IPS DF 6.9 (cell line): Measurements from ENCODE around the gene DCTN2.
"Not testable (repeated sequence)": the region's sequence is repeated elsewhere in the genome, so short reads cannot be mapped to it uniquely, and the experiment has no call there.

Experiments
- DNase-seq: peaks from one replicate; pipeline ENCODE4 v3.0.0-alpha.2; 2013; ENCODE audit warnings: low read depth, low spot score
- H3K27ac ChIP-seq: one replicate; pipeline ENCODE4 v1.5.1; 2013; ENCODE audit warnings: low read length, control low read depth
- H3K27me3 ChIP-seq: 2 replicates; pipeline ENCODE4 v1.6.1; 2013; ENCODE audit warnings: mild to moderate bottlenecking, low read length; ENCODE audit not compliant: control insufficient read depth, insufficient read depth
- H3K36me3 ChIP-seq: 2 replicates; pipeline ENCODE4 v1.6.1; 2013; ENCODE audit warnings: low read length; ENCODE audit not compliant: control insufficient read depth, insufficient read depth
- H3K4me1 ChIP-seq: 2 replicates; pipeline ENCODE4 v1.6.1; 2013; ENCODE audit warnings: low read length; ENCODE audit not compliant: control insufficient read depth, insufficient read depth
- H3K4me3 ChIP-seq: 2 replicates; pipeline ENCODE4 v1.5.1; 2013; ENCODE audit warnings: mild to moderate bottlenecking, low read length
- H3K9me3 ChIP-seq: 2 replicates; pipeline ENCODE4 v1.6.1; 2013; ENCODE audit warnings: low read length, inconsistent platforms; ENCODE audit not compliant: control insufficient read depth, insufficient read depth
- WGBS: extraction: QIAGEN DNeasy Blood & Tissue Kit; methylation state at CpG from one replicate; pipeline ENCODE4 v1.1.7; 2013; ENCODE audit warnings: mixed read lengths, missing lambda C conversion rate; ENCODE audit not compliant: insufficient read length, insufficient coverage; 5-methylcytosine and 5-hydroxymethylcytosine counted together

DCTN2 gene

GRCh38 chr12:57522011-57522886, 24.7 kb downstream of the DCTN2 start, which contains the start of gene MBD6:
Gene MBD6 (plus strand): TSS chr12:57522824. CDS start chr12:57524304, 1,480 bp downstream.
- Histone ChIP-seq H3K9me3 (no peaks in the 10 kb centered on the region), H3K27me3 (no peaks in the 10 kb centered on the region), H3K4me3 (peak within 1 kb of the TSS; percentile 52; the same call in 1 of the 2 replicates), H3K4me1 (peaks cover 5% of the 10 kb centered on the region; the same call in 1 of the 2 replicates), H3K27ac (no peak within 1 kb of the TSS), H3K36me3 (peaks cover 1% of the 10 kb centered on the region; the same call in 1 of the 2 replicates)
- WGBS, result no CpG with 5 or more reads among the region's 57 CpGs
- no peak for DNase-seq

GRCh38 chr12:57521525-57522010, 25.4 kb downstream of the DCTN2 start:
- H3K4me3 ChIP-seq, result no peak overlapping the region
- peaks cover 8% of the 10 kb centered on the region for H3K36me3 ChIP-seq
- no peak overlapping the region for H3K27ac ChIP-seq
- H3K27me3 ChIP-seq, result no peaks in the 10 kb centered on the region
- H3K9me3 ChIP-seq, result no peaks in the 10 kb centered on the region
- no peak for DNase-seq
- WGBS, result no CpG with 5 or more reads among the region's 17 CpGs
- peaks cover 5% of the 10 kb centered on the region; the same call in 1 of the 2 replicates for H3K4me1 ChIP-seq

- no CpG with 5 or more reads among the region's 52 CpGs for WGBS
- Histone ChIP-seq H3K4me1 (peaks cover 5% of the 10 kb centered on the region; the same call in 1 of the 2 replicates), H3K27ac (no peak within 1 kb of the TSS), H3K27me3 (no peaks in the 10 kb centered on the region), H3K36me3 (peaks cover 16% of the 10 kb centered on the region), H3K9me3 (no peaks in the 10 kb centered on the region), H3K4me3 (peak within 1 kb of the TSS; percentile 77; the same call in 1 of the 2 replicates)
- DNase-seq, result peak; percentile 94
Observed at GRCh38 chr12:57520053-57520818, 26.8 kb downstream of the DCTN2 start, which contains the start of gene DDIT3. Gene DDIT3 (minus strand): TSS chr12:57520514. CDS start chr12:57517406, 3,108 bp downstream.

DNA sequence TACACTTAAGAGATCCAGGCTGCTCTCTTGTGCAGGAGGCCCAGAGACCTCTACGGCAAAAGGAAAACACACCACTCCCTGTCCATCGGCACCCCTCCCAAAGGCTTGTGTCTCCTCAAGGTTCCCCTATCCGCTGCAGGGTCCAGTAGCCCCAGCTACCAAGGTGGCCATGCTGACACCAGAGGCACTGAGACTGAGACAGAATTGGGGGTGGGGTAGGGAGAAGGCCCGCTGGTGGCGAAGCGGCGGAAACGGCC, 27.3 kb downstream of the DCTN2 start:
- Histone ChIP-seq H3K27me3 (no peaks in the 10 kb centered on the region), H3K27ac (no peak overlapping the region), H3K4me3 (peak overlapping the region; percentile 77; the same call in 1 of the 2 replicates), H3K9me3 (no peaks in the 10 kb centered on the region), H3K4me1 (peaks cover 5% of the 10 kb centered on the region; the same call in 1 of the 2 replicates), H3K36me3 (peaks cover 21% of the 10 kb centered on the region)
- no CpG with 5 or more reads among the region's 8 CpGs for WGBS
- no peak for DNase-seq

- Histone ChIP-seq H3K4me1 (peaks cover 5% of the 10 kb centered on the region; the same call in 1 of the 2 replicates), H3K4me3 (peak overlapping the region; percentile 77; the same call in 1 of the 2 replicates), H3K27me3 (no peaks in the 10 kb centered on the region), H3K9me3 (no peaks in the 10 kb centered on the region), H3K27ac (no peak overlapping the region), H3K36me3 (peaks cover 26% of the 10 kb centered on the region)
- WGBS, result no CpG with 5 or more reads among the region's 7 CpGs
- no peak for DNase-seq
Observed at GRCh38 chr12:57518920-57519795, 27.8 kb downstream of the DCTN2 start.

DNA sequence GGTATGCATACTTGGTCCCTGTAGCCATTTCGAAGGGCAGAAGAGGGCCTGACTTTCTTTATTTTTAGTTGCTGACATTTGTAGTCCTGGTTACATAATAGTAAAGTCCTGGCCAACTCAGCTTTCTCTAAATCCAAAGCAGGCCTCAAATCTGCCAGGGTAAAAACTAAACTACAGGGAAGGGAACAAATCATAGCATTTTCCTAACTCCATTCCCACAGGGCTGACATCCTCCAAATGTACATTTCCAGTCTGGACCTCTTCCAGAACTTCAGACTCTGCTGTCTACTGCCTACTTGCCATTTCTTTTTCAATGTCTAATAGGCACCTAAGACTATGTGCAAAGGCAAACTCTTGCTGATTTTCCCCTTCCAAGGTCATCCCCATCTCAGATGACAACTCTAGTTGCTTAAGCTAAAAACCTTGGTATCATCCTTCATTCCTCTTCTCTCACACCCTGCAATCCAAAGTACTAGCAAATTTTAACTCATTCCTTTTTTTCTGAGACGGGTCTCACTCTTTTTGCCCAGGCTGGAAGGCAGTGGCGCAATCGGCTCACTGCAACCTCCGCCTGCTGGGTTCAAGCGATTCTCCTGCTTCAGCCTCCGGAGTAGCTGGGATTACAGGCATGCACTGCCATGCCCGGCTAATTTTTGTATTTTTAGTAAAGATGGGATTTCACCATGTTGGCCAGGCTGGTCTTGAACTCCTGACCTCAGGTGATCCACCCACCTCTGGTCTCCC, 28.6 kb downstream of the DCTN2 start:
- peaks cover 30% of the 10 kb centered on the region for H3K36me3 ChIP-seq
- H3K27ac ChIP-seq, result no peak overlapping the region
- peaks cover 5% of the 10 kb centered on the region; the same call in 1 of the 2 replicates for H3K4me1 ChIP-seq
- H3K4me3 ChIP-seq, result no peak overlapping the region
- no peaks in the 10 kb centered on the region for H3K9me3 ChIP-seq
- WGBS, result no CpG with 5 or more reads among the region's 8 CpGs
- H3K27me3 ChIP-seq, result no peaks in the 10 kb centered on the region
- no peak for DNase-seq

GRCh38 chr12:57517718-57518117, 29.3 kb downstream of the DCTN2 start:
- not testable (repeated sequence) for H3K27ac ChIP-seq, H3K4me3 ChIP-seq, DNase-seq, H3K4me1 ChIP-seq, H3K27me3 ChIP-seq, H3K9me3 ChIP-seq
- H3K36me3 ChIP-seq, result peaks cover 35% of the 10 kb centered on the region
- no CpG with 5 or more reads among the region's 10 CpGs for WGBS

DNA sequence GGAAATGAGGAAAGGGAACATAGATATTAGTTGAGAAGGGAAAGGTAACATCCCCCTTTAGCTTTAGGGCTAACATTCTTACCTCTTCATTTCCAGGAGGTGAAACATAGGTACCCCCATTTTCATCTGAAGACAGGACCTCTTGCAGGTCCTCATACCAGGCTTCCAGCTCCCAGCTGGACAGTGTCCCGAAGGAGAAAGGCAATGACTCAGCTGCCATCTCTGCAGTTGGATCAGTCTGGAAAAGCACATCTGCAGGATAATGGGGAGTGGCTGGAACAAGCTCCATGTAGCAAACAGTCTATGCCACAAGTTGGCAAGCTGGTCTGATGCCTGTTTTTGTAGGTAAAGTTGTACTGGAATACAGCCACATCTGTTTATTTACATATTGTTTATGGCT, 29.8 kb downstream of the DCTN2 start:
- WGBS, result no CpG with 5 or more reads among the region's 1 CpG
- Histone ChIP-seq H3K27me3 (no peaks in the 10 kb centered on the region), H3K9me3 (no peaks in the 10 kb centered on the region), H3K4me3 (no peak overlapping the region), H3K36me3 (peaks cover 38% of the 10 kb centered on the region), H3K4me1 (peaks cover 5% of the 10 kb centered on the region; the same call in 1 of the 2 replicates), H3K27ac (no peak overlapping the region)
- no peak for DNase-seq

DNA sequence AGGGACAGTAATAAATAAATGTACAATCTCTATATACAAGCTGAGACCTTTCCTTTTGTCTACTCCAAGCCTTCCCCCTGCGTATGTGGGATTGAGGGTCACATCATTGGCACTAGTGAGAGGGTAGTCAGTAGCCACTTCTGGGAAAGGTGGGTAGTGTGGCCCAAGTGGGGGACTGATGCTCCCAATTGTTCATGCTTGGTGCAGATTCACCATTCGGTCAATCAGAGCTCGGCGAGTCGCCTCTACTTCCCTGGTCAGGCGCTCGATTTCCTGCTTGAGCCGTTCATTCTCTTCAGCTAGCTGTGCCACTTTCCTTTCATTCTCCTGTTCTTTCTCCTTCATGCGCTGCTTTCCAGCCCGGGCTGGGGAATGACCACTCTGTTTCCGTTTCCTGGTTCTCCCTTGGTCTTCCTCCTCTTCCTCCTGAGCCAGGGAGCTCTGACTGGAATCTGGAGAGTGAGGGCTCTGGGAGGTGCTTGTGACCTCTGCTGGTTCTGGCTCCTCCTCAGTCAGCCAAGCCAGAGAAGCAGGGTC, 30.3 kb downstream of the DCTN2 start:
- Histone ChIP-seq H3K36me3 (peaks cover 43% of the 10 kb centered on the region), H3K4me1 (peaks cover 3% of the 10 kb centered on the region; the same call in 1 of the 2 replicates), H3K27me3 (no peaks in the 10 kb centered on the region), H3K27ac (no peak overlapping the region), H3K9me3 (no peaks in the 10 kb centered on the region), H3K4me3 (no peak overlapping the region)
- WGBS, result no CpG with 5 or more reads among the region's 11 CpGs
- no peak for DNase-seq
